Measurements from ENCODE around the gene ABLIM1.

Gene ABLIM1

DNA sequence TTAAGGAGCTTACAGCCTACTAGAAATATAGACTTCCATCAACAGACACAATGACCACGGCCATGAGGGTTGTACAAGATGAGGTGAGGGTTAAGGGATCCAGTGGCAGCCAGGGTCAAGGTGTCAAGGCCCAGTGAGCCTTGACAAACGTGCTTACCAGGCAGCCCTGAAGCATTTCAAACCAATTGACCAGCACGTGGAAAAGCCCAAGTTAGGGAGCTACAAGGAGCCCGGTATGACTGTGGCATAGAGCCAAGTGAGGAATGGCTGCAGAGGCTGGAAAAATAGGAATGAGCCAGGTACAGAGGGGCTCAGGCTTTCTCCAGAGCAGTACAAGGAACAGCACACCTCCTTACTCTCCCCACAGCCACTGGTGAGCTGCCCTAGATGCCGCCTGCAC, 266.5 kb downstream of the ABLIM1 start:
- no peak for DNase-seq (ENCODE audit: low read depth)

- DNase-seq (ENCODE audit: low read depth): no peak
These were observed 268.6 kb downstream of the ABLIM1 start for GRCh38 chr10:114389426-114389825.

DNA sequence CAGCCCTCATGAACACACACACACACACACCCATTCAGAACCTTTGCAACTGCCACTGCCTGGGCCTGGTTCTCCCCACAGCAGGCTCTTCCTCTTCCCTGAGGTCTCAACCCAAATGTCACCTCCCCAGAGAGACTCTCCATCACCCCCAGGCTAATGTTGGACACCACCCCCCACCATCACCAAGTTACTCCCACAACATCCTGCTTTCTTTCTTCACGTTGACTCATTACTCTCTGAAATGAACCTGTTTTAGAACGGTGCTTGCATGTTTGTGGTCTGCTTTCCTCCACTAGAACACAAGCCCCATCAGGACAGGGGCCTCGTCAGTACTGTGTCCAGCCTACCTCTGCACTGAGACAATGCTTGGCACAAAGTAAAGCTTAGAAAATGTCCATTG, 269.8 kb downstream of the ABLIM1 start:
- no peak for DNase-seq (ENCODE audit: low read depth)

GRCh38 chr10:114387784-114388183, 270.3 kb downstream of the ABLIM1 start:
- DNase-seq (ENCODE audit: low read depth): no peak

- no peak for DNase-seq (ENCODE audit: low read depth)
These were observed 271.6 kb downstream of the ABLIM1 start for GRCh38 chr10:114386452-114386851.

GRCh38 chr10:114385557-114385956, 272.5 kb downstream of the ABLIM1 start:
- no peak for DNase-seq (ENCODE audit: low read depth)

DNA sequence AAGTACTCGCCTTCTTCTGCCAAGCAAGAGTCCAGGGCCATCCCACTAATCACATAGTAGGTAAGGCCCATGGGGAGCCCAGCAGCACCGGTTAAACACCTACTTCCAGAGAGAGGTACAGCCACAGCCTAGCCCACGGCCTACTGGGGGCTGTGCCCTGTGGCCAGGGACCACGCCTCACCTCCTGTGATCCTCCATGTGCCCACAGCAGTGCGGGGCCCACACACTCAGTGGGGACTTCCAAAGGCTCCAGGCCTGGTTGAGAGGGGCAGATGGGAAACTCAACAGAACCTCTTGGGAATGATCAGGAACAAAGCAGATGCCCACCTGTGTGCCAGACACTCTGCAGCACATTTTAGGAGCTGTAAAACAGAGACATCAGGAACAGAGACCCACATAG, 273.5 kb downstream of the ABLIM1 start:
- DNase-seq (ENCODE audit: low read depth): no peak

- DNase-seq (ENCODE audit: low read depth): no peak
These were observed 273.9 kb downstream of the ABLIM1 start for GRCh38 chr10:114384181-114384580.
